CD4-positive, alpha-beta memory T cell (primary cell): ENCODE results near the gene RAB3IL1. TPM values are rescaled to one million over a fixed set of nuclear protein-coding genes. Genes with fewer than 3 reads are reported as not detected.

Experiments
- CTCF ChIA-PET: fragments of 350-600 bp; sonication (Branson Sonifier 250); formaldehyde crosslinking; loops from one replicate; lab custom pipeline; 2021; ENCODE audit warnings: inconsistent platforms; ENCODE audit not compliant: partially characterized antibody; lab: Charles Lee
- POLR2A ChIA-PET: fragments of 350-600 bp; sonication (Branson Sonifier 250); formaldehyde crosslinking; loops from one replicate; lab custom pipeline; 2021; ENCODE audit not compliant: partially characterized antibody; lab: Charles Lee
- DNase-seq, 5 donors: peaks; one replicate each; pipeline versions ENCODE4 v3.0.0 to v3.0.0-alpha.2; 2020 to 2022; ENCODE audit warnings: mixed read lengths in 1 of 5
- H3K27ac ChIP-seq: one replicate; pipeline ENCODE4 v1.7.0; 2013; ENCODE audit warnings: low read depth, low read length
- H3K27me3 ChIP-seq: 2 replicates; pipeline ENCODE4 v1.7.0; 2013; ENCODE audit warnings: mild to moderate bottlenecking, low read length, moderate library complexity; ENCODE audit not compliant: insufficient read depth
- H3K36me3 ChIP-seq: 2 replicates; pipeline ENCODE4 v1.7.0; 2013; ENCODE audit warnings: mild to moderate bottlenecking, low read length, moderate library complexity; ENCODE audit not compliant: insufficient read depth
- H3K4me1 ChIP-seq: 2 replicates; pipeline ENCODE4 v1.7.0; 2013; ENCODE audit warnings: mild to moderate bottlenecking, low read length, moderate library complexity; ENCODE audit not compliant: insufficient read depth
- H3K4me3 ChIP-seq, 2 donors: one replicate each; pipeline ENCODE4 v1.7.0; 2013; ENCODE audit warnings: low read length in 2 of 2, mild to moderate bottlenecking in 1 of 2
- H3K9me3 ChIP-seq, 2 donors: one replicate each; pipeline ENCODE4 v1.7.0; 2013; ENCODE audit warnings: low read length in 2 of 2, control low read depth in 1 of 2; ENCODE audit not compliant: control insufficient read depth in 1 of 2
- H3K27ac Mint-ChIP-seq, 7 donors: one replicate each; pipeline ENCODE4 v1.8.0; 2020 to 2021; ENCODE audit warnings: mixed read lengths in 7 of 7, mild to moderate bottlenecking in 6 of 7, inconsistent platforms in 3 of 7, moderate library complexity in 3 of 7
- H3K27me3 Mint-ChIP-seq, 2 donors: one replicate each; pipeline ENCODE4 v1.8.0; 2020 to 2021; ENCODE audit warnings: mixed read lengths in 2 of 2
- H3K36me3 Mint-ChIP-seq, 2 donors: one replicate each; pipeline ENCODE4 v1.8.0; 2020 to 2021; ENCODE audit warnings: mixed read lengths in 2 of 2, inconsistent platforms in 1 of 2, mild to moderate bottlenecking in 1 of 2
- H3K4me1 Mint-ChIP-seq, 4 donors: one replicate each; pipeline ENCODE4 v1.8.0; 2020 to 2021; ENCODE audit warnings: mixed read lengths in 4 of 4, mild to moderate bottlenecking in 1 of 4
- H3K4me3 Mint-ChIP-seq, 8 donors: one replicate each; pipeline ENCODE4 v1.8.0; 2020 to 2021; ENCODE audit warnings: mixed read lengths in 8 of 8, mild to moderate bottlenecking in 7 of 8, moderate library complexity in 6 of 8, inconsistent platforms in 3 of 8
- H3K9me3 Mint-ChIP-seq, 8 donors: one replicate each; pipeline ENCODE4 v1.8.0; 2020 to 2021; ENCODE audit warnings: mixed read lengths in 8 of 8, mild to moderate bottlenecking in 5 of 8, inconsistent platforms in 3 of 8, moderate library complexity in 1 of 8
- intact Hi-C: fragments of 100-400 bp; cut with micrococcal nuclease; formaldehyde crosslinking; loops from one replicate; pipeline ENCODE4 v1.15.1; 2023
- polyA plus RNA-seq, 2 donors: library from polyadenylated mRNA; unstranded; fragments of 300-500 nt; fragmentation: Illumina TruSeq; gene quantifications; one replicate each; pipeline ENCODE4 v1.2.3, GENCODE V29; 2021
- total RNA-seq, 2 experiments: library from RNA; stranded (reverse); gene quantifications; one replicate each; pipeline ENCODE4 v1.2.3, GENCODE V29; 2021

The RAB3IL1 gene
- total and polyA plus RNA-seq, 4 experiments from 2014 or later: 0.44 to 0.53 TPM; not detected in 2

- Mint-ChIP-seq H3K27me3 (no peaks in the 10 kb centered on the region), H3K4me1 (peaks cover 4 to 7% (median 6%) of the 10 kb centered on the region in 4 donors), H3K27ac (peak overlapping the region in 1 of 7 donors; percentile 70), H3K9me3 (no peaks in the 10 kb centered on the region), H3K4me3 (no peak overlapping the region), H3K36me3 (no peaks in the 10 kb centered on the region)
- ChIA-PET CTCF (interaction anchor here (0.7 to 11.6 kb wide), 32 partner anchors 9 to 413 kb away, joined by 3 to 387 read pairs (median 4); partner anchors contain the start of genes FEN1 and TMEM258), POLR2A (interaction anchor here (2.4 to 3.9 kb wide), 3 partner anchors 70 to 210 kb away, joined by 9 to 30 read pairs (median 20); partner anchors contain the start of gene FTH1)
- Histone ChIP-seq H3K4me3 (no peak overlapping the region), H3K4me1 (peaks cover 7% of the 10 kb centered on the region), H3K27ac (no peak overlapping the region), H3K27me3 (no peaks in the 10 kb centered on the region), H3K9me3 (no peaks in the 10 kb centered on the region), H3K36me3 (no peaks in the 10 kb centered on the region)
- DNase-seq: peak; percentile 69 to 80 (median 70)
- intact Hi-C loops: loop anchor here (1.0 to 5.0 kb wide), 2 partner anchors 70 to 100 kb away; partner anchors contain the start of gene FTH1
Measured at GRCh38 chr11:61897387-61898246, 19.7 kb downstream of the RAB3IL1 start.

- H3K27ac Mint-ChIP-seq: peak overlapping the region in 2 of 7 donors; percentile 49 to 71
- no peaks in the 10 kb centered on the region for H3K27me3 ChIP-seq
- no peaks in the 10 kb centered on the region for H3K9me3 ChIP-seq
- H3K4me1 Mint-ChIP-seq: peaks cover 5 to 10% (median 8%) of the 10 kb centered on the region in 4 donors
- POLR2A ChIA-PET: interaction anchor here (2.4 to 3.9 kb wide), 2 partner anchors 185 to 211 kb away, joined by 9 to 30 read pairs; no protein-coding TSS in a partner anchor
- intact Hi-C loops: loop anchor here (1.0 to 5.0 kb wide), 2 partner anchors 70 to 100 kb away; partner anchors contain the start of gene FTH1
- no peak overlapping the region for H3K4me3 Mint-ChIP-seq
- no peaks in the 10 kb centered on the region for H3K36me3 Mint-ChIP-seq
- CTCF ChIA-PET: interaction anchor here (0.5 to 11.6 kb wide), 18 partner anchors 8 to 215 kb away, joined by 3 to 387 read pairs (median 6); no protein-coding TSS in a partner anchor
- no peaks in the 10 kb centered on the region for H3K36me3 ChIP-seq
- no peak overlapping the region for H3K27ac ChIP-seq
- no peak for DNase-seq
- H3K27me3 Mint-ChIP-seq: no peaks in the 10 kb centered on the region
- no peak overlapping the region for H3K4me3 ChIP-seq
- peaks cover 7% of the 10 kb centered on the region for H3K4me1 ChIP-seq
- H3K9me3 Mint-ChIP-seq: no peaks in the 10 kb centered on the region
Measured at GRCh38 chr11:61896665-61897386, 20.5 kb downstream of the RAB3IL1 start.

GRCh38 chr11:61895718-61896059 is 21.7 kb downstream of the RAB3IL1 start:
- H3K36me3 ChIP-seq: no peaks in the 10 kb centered on the region
- H3K27ac Mint-ChIP-seq: peak overlapping the region in 3 of 7 donors; percentile 30 to 47 (median 42)
- POLR2A ChIA-PET: no interaction called here
- no peak for DNase-seq
- H3K4me1 Mint-ChIP-seq: peaks cover 6 to 14% (median 11%) of the 10 kb centered on the region in 4 donors
- CTCF ChIA-PET: interaction anchor here (1.0 to 11.6 kb wide), 11 partner anchors 9 to 239 kb away, joined by 3 to 387 read pairs (median 5); no protein-coding TSS in a partner anchor
- H3K27me3 ChIP-seq: no peaks in the 10 kb centered on the region
- no peaks in the 10 kb centered on the region for H3K27me3 Mint-ChIP-seq
- H3K36me3 Mint-ChIP-seq: no peaks in the 10 kb centered on the region
- H3K27ac ChIP-seq: no peak overlapping the region
- H3K4me1 ChIP-seq: peaks cover 9% of the 10 kb centered on the region
- H3K9me3 Mint-ChIP-seq: no peaks in the 10 kb centered on the region
- intact Hi-C loops: loop anchor here (5.0 kb wide), 1 partner anchor 72 kb away; the partner anchor contains the start of gene FTH1
- no peaks in the 10 kb centered on the region for H3K9me3 ChIP-seq
- H3K4me3 Mint-ChIP-seq: no peak overlapping the region
- no peak overlapping the region for H3K4me3 ChIP-seq

GRCh38 chr11:61895046-61895717 is 22.2 kb downstream of the RAB3IL1 start:
- H3K27ac ChIP-seq: no peak overlapping the region
- H3K4me1 Mint-ChIP-seq: peaks cover 6 to 16% (median 11%) of the 10 kb centered on the region in 4 donors
- H3K36me3 Mint-ChIP-seq: no peaks in the 10 kb centered on the region
- no peak overlapping the region for H3K4me3 ChIP-seq
- intact Hi-C loops: loop anchor here (5.0 kb wide), 1 partner anchor 72 kb away; the partner anchor contains the start of gene FTH1
- H3K36me3 ChIP-seq: no peaks in the 10 kb centered on the region
- H3K27me3 Mint-ChIP-seq: no peaks in the 10 kb centered on the region
- DNase-seq: no peak
- POLR2A ChIA-PET: no interaction called here
- H3K27ac Mint-ChIP-seq: peak overlapping the region in 3 of 7 donors; percentile 22 to 62 (median 42)
- H3K9me3 ChIP-seq: no peaks in the 10 kb centered on the region
- H3K9me3 Mint-ChIP-seq: no peaks in the 10 kb centered on the region
- H3K4me1 ChIP-seq: peaks cover 14% of the 10 kb centered on the region
- no peaks in the 10 kb centered on the region for H3K27me3 ChIP-seq
- no peak overlapping the region for H3K4me3 Mint-ChIP-seq
- CTCF ChIA-PET: interaction anchor here (1.0 to 11.6 kb wide), 6 partner anchors 10 to 239 kb away, joined by 3 to 387 read pairs (median 26); no protein-coding TSS in a partner anchor

- CTCF ChIA-PET: interaction anchor here (1.1 to 6.6 kb wide), 3 partner anchors 188 to 214 kb away, joined by 5 to 105 read pairs (median 27); no protein-coding TSS in a partner anchor
- H3K27me3 Mint-ChIP-seq: no peaks in the 10 kb centered on the region
- H3K36me3 Mint-ChIP-seq: no peaks in the 10 kb centered on the region
- H3K27ac Mint-ChIP-seq: peak overlapping the region in 3 of 7 donors; percentile 5 to 67 (median 44)
- Histone ChIP-seq H3K36me3 (no peaks in the 10 kb centered on the region), H3K27ac (no peak overlapping the region), H3K9me3 (no peaks in the 10 kb centered on the region), H3K4me1 (peaks cover 11% of the 10 kb centered on the region), H3K27me3 (no peaks in the 10 kb centered on the region), H3K4me3 (no peak overlapping the region)
- POLR2A ChIA-PET: interaction anchor here (0.9 kb wide), 1 partner anchor 80 kb away, joined by 3 read pairs; no protein-coding TSS in a partner anchor
- intact Hi-C loops: loop anchor here (5.0 kb wide), 1 partner anchor 77 kb away; the partner anchor contains the start of gene FADS1
- no peak for DNase-seq
- H3K4me1 Mint-ChIP-seq: peaks cover 2 to 15% (median 7%) of the 10 kb centered on the region in 4 donors
- no peak overlapping the region for H3K4me3 Mint-ChIP-seq
- H3K9me3 Mint-ChIP-seq: no peaks in the 10 kb centered on the region
Measured at GRCh38 chr11:61893981-61894380, 23.4 kb downstream of the RAB3IL1 start.

- CTCF ChIA-PET: interaction anchor here (1.1 to 3.6 kb wide), 4 partner anchors 76 to 217 kb away, joined by 3 to 27 read pairs (median 6); partner anchors contain the start of gene FTH1
- peak overlapping the region; percentile 12 to 84 (median 67) for H3K27ac Mint-ChIP-seq
- intact Hi-C loops: loop anchor here (5.0 kb wide), 1 partner anchor 75 kb away; the partner anchor contains the start of gene FADS1
- peak overlapping the region in 1 of 2 donors; percentile 45 for H3K4me3 ChIP-seq
- H3K4me1 Mint-ChIP-seq: peaks cover 2 to 14% (median 6%) of the 10 kb centered on the region in 4 donors
- peak overlapping the region; percentile 69 to 84 (median 74) for H3K4me3 Mint-ChIP-seq
- H3K27me3 ChIP-seq: no peaks in the 10 kb centered on the region
- no peaks in the 10 kb centered on the region for H3K27me3 Mint-ChIP-seq
- no peaks in the 10 kb centered on the region for H3K36me3 ChIP-seq
- peak overlapping the region; percentile 34 for H3K27ac ChIP-seq
- POLR2A ChIA-PET: interaction anchor here (0.9 kb wide), 1 partner anchor 75 kb away, joined by 3 read pairs; the partner anchor contains the start of gene FADS1
- peaks cover 11% of the 10 kb centered on the region for H3K4me1 ChIP-seq
- H3K36me3 Mint-ChIP-seq: no peaks in the 10 kb centered on the region
- H3K9me3 Mint-ChIP-seq: peaks cover 0 to 2% (median 0%) of the 10 kb centered on the region in 8 donors
- no peak for DNase-seq
- no peaks in the 10 kb centered on the region for H3K9me3 ChIP-seq
Measured at GRCh38 chr11:61892085-61892370, 25.3 kb downstream of the RAB3IL1 start.
